ENCODE data around the gene CDK15. TPM values are rescaled to one million over a fixed set of nuclear protein-coding genes. Genes with fewer than 3 reads are reported as not detected.

The CDK15 gene
- total RNA-seq, 1 experiment from 2014 or later = 4.8 TPM

- POLR2A ChIA-PET = no interaction called here
Observed at GRCh38 chr2:201824212-201824611, 17.9 kb downstream of the CDK15 start.

GRCh38 chr2:201827621-201828020 is 21.3 kb downstream of the CDK15 start:
- BruUV-seq (replicated peaks) = no TSS peak
- H3K36me3 ChIP-seq (ENCODE audit: control insufficient read depth, insufficient read depth, low read length) = no peaks in the 10 kb centered on the region
- DNase-seq (ENCODE audit: low read depth, low spot score) (no peak), ATAC-seq (no peak)
- in situ Hi-C loops (cut with HindIII; ENCODE audit: low pct_unique_long_range_greater_than_20kb, low sequenced_read_pairs) = no loop called here
- no peaks in the 10 kb centered on the region for H3K9me3 ChIP-seq (ENCODE audit: control insufficient read depth, insufficient read depth, low read depth, low read length)
- CTCF ChIA-PET = no interaction called here
- H3K27ac ChIP-seq (ENCODE audit: low read length) = no peak overlapping the region
- no peak overlapping the region for H3K4me3 ChIP-seq (ENCODE audit: low read depth in 2 of 2, low read length in 2 of 2)
- POLR2A ChIA-PET = no interaction called here
- H3K4me1 ChIP-seq (ENCODE audit: control insufficient read depth, insufficient read depth, low read length) = no peaks in the 10 kb centered on the region
- intact Hi-C loops (cut with micrococcal nuclease; ENCODE audit: unreplicated experiment) = no loop called here
- H3K27me3 ChIP-seq (ENCODE audit: control insufficient read depth, insufficient read depth, low read length) = no peaks in the 10 kb centered on the region
- TF ChIP-seq POLR2AphosphoS5 (IDR thresholded peaks at IDR 0.05; ENCODE audit: low read depth, low read length) (no peak), SIN3A (IDR thresholded peaks at IDR 0.05; ENCODE audit: borderline replicate concordance, insufficient read depth, low read depth, low read length) (no peak), CTCF (IDR thresholded peaks at IDR 0.05) (no peak), REST (IDR thresholded peaks at IDR 0.05; ENCODE audit: insufficient read depth in 1 of 2, low read depth in 2 of 2, low read length in 1 of 2) (no peak), TCF7L2 (IDR thresholded peaks at IDR 0.05; ENCODE audit: low read depth, low read length) (no peak)

More at GRCh38 chr2:201824212-201824611, 17.9 kb downstream of the CDK15 start:
- intact Hi-C loops (cut with micrococcal nuclease; ENCODE audit: unreplicated experiment) = no loop called here
- no TSS peak for BruUV-seq (replicated peaks)
- no peak overlapping the region for H3K27ac ChIP-seq (ENCODE audit: low read length)
- ATAC-seq = no peak
- no peaks in the 10 kb centered on the region for H3K9me3 ChIP-seq (ENCODE audit: control insufficient read depth, insufficient read depth, low read depth, low read length)
- H3K36me3 ChIP-seq (ENCODE audit: control insufficient read depth, insufficient read depth, low read length) = no peaks in the 10 kb centered on the region
- no peak for TF ChIP-seq SIN3A (IDR thresholded peaks at IDR 0.05; ENCODE audit: borderline replicate concordance, insufficient read depth, low read depth, low read length)
- no peak for DNase-seq (ENCODE audit: low read depth, low spot score)
- CTCF ChIA-PET = no interaction called here
- H3K4me1 ChIP-seq (ENCODE audit: control insufficient read depth, insufficient read depth, low read length) = no peaks in the 10 kb centered on the region
- in situ Hi-C loops (cut with HindIII; ENCODE audit: low pct_unique_long_range_greater_than_20kb, low sequenced_read_pairs) = no loop called here
- H3K27me3 ChIP-seq (ENCODE audit: control insufficient read depth, insufficient read depth, low read length) = no peaks in the 10 kb centered on the region
- no peak overlapping the region for H3K4me3 ChIP-seq (ENCODE audit: low read depth in 2 of 2, low read length in 2 of 2)

- BruUV-seq (replicated peaks) = no TSS peak
- Histone ChIP-seq H3K27ac (ENCODE audit: low read length) (no peak overlapping the region), H3K4me3 (ENCODE audit: low read depth in 2 of 2, low read length in 2 of 2) (no peak overlapping the region), H3K27me3 (ENCODE audit: control insufficient read depth, insufficient read depth, low read length) (no peaks in the 10 kb centered on the region), H3K36me3 (ENCODE audit: control insufficient read depth, insufficient read depth, low read length) (no peaks in the 10 kb centered on the region), H3K4me1 (ENCODE audit: control insufficient read depth, insufficient read depth, low read length) (no peaks in the 10 kb centered on the region), H3K9me3 (ENCODE audit: control insufficient read depth, insufficient read depth, low read depth, low read length) (no peaks in the 10 kb centered on the region)
- ATAC-seq (no peak), DNase-seq (ENCODE audit: low read depth, low spot score) (no peak)
- TF ChIP-seq POLR2AphosphoS5 (IDR thresholded peaks at IDR 0.05; ENCODE audit: low read depth, low read length) = no peak
- no peak for TF ChIP-seq CTCF (IDR thresholded peaks at IDR 0.05)
- TF ChIP-seq TCF7L2 (IDR thresholded peaks at IDR 0.05; ENCODE audit: low read depth, low read length) = no peak
- TF ChIP-seq SIN3A (IDR thresholded peaks at IDR 0.05; ENCODE audit: borderline replicate concordance, insufficient read depth, low read depth, low read length) = no peak
- no peak for TF ChIP-seq REST (IDR thresholded peaks at IDR 0.05; ENCODE audit: insufficient read depth in 1 of 2, low read depth in 2 of 2, low read length in 1 of 2)
- in situ Hi-C loops (cut with HindIII; ENCODE audit: low pct_unique_long_range_greater_than_20kb, low sequenced_read_pairs) = no loop called here
- POLR2A ChIA-PET = no interaction called here
- CTCF ChIA-PET = no interaction called here
- intact Hi-C loops (cut with micrococcal nuclease; ENCODE audit: unreplicated experiment) = no loop called here
Observed at GRCh38 chr2:201828220-201828619, 21.9 kb downstream of the CDK15 start.

Data from Panc1 (cell line).